ENCODE measurements around the gene CCSER2. TPM values are rescaled to one million over a fixed set of nuclear protein-coding genes. Genes with fewer than 3 reads are reported as not detected.

CCSER2 gene
- polyA plus RNA-seq, 3 donors, result 7.4 to 23.3 (median 14.3) TPM

- H3K27me3 Mint-ChIP-seq (ENCODE audit: low read depth in 3 of 3), result peaks cover 5 to 8% (median 6%) of the 10 kb centered on the region in 3 donors
- no peak for TF ChIP-seq CTCF (IDR thresholded peaks at IDR 0.05)
- no peaks in the 10 kb centered on the region for H3K36me3 Mint-ChIP-seq
- Histone ChIP-seq H3K27ac (ENCODE audit: low read depth in 1 of 2, low read length in 2 of 2) (no peak overlapping the region), H2AFZ (ENCODE audit: insufficient read depth, low read depth, low read length, poor library complexity, severe bottlenecking) (no peak overlapping the region), H3K4me3 (replicated peaks in 1 of 3; ENCODE audit: low read depth in 2 of 3, low read length in 3 of 3) (no peak overlapping the region), H3K9ac (ENCODE audit: insufficient read depth, low read length, poor library complexity, severe bottlenecking) (no peak overlapping the region), H3K27me3 (ENCODE audit: control insufficient read depth in 2 of 2, insufficient read depth in 2 of 2, low read length in 2 of 2) (no peaks in the 10 kb centered on the region), H3K4me1 (ENCODE audit: control insufficient read depth in 1 of 2, insufficient read depth in 2 of 2, low read length in 2 of 2) (no peaks in the 10 kb centered on the region), H4K20me1 (ENCODE audit: insufficient read depth, low read length) (no peaks in the 10 kb centered on the region), H3K4me2 (replicated peaks; ENCODE audit: extremely low read depth, low read length, poor library complexity, severe bottlenecking) (no peak overlapping the region), H3K9me3 (replicated peaks in 1 of 2; ENCODE audit: control insufficient read depth in 1 of 2, insufficient read depth in 1 of 2, low read length in 2 of 2) (no peaks in the 10 kb centered on the region), H3K79me2 (ENCODE audit: insufficient read depth, low read length) (no peaks in the 10 kb centered on the region), H3K36me3 (replicated peaks in 1 of 2; ENCODE audit: control insufficient read depth in 1 of 2, insufficient read depth in 2 of 2, low read length in 2 of 2) (no peaks in the 10 kb centered on the region)
- no peak overlapping the region for H3K27ac Mint-ChIP-seq
- intact Hi-C loops (cut with micrococcal nuclease), result no loop called here
- DNase-seq, result no peak
- H3K9me3 Mint-ChIP-seq, result no peaks in the 10 kb centered on the region
- H3K4me3 Mint-ChIP-seq, result no peak overlapping the region
- no peaks in the 10 kb centered on the region for H3K4me1 Mint-ChIP-seq
These were observed 41.7 kb upstream of the CCSER2 start for GRCh38 chr10:84286695-84287094.

GRCh38 chr10:84288151-84288550, 40.2 kb upstream of the CCSER2 start:
- H4K20me1 ChIP-seq (ENCODE audit: insufficient read depth, low read length), result no peaks in the 10 kb centered on the region
- no peaks in the 10 kb centered on the region for H3K27me3 ChIP-seq (ENCODE audit: control insufficient read depth in 2 of 2, insufficient read depth in 2 of 2, low read length in 2 of 2)
- no peak overlapping the region for H3K4me3 ChIP-seq (replicated peaks in 1 of 3; ENCODE audit: low read depth in 2 of 3, low read length in 3 of 3)
- H3K27ac Mint-ChIP-seq, result no peak overlapping the region
- H3K79me2 ChIP-seq (ENCODE audit: insufficient read depth, low read length), result no peaks in the 10 kb centered on the region
- H3K4me1 Mint-ChIP-seq, result no peaks in the 10 kb centered on the region
- H3K9me3 ChIP-seq (replicated peaks in 1 of 2; ENCODE audit: control insufficient read depth in 1 of 2, insufficient read depth in 1 of 2, low read length in 2 of 2), result no peaks in the 10 kb centered on the region
- intact Hi-C loops (cut with micrococcal nuclease), result no loop called here
- H3K4me2 ChIP-seq (replicated peaks; ENCODE audit: extremely low read depth, low read length, poor library complexity, severe bottlenecking), result no peak overlapping the region
- TF ChIP-seq CTCF (IDR thresholded peaks at IDR 0.05), result no peak
- H3K36me3 ChIP-seq (replicated peaks in 1 of 2; ENCODE audit: control insufficient read depth in 1 of 2, insufficient read depth in 2 of 2, low read length in 2 of 2), result no peaks in the 10 kb centered on the region
- no CpG with 5 or more reads among the region's 1 CpG for WGBS (ENCODE audit: insufficient coverage)
- DNase-seq, result no peak
- no peaks in the 10 kb centered on the region for H3K4me1 ChIP-seq (ENCODE audit: control insufficient read depth in 1 of 2, insufficient read depth in 2 of 2, low read length in 2 of 2)
- H2AFZ ChIP-seq (ENCODE audit: insufficient read depth, low read depth, low read length, poor library complexity, severe bottlenecking), result no peak overlapping the region
- no peak overlapping the region for H3K9ac ChIP-seq (ENCODE audit: insufficient read depth, low read length, poor library complexity, severe bottlenecking)
- H3K36me3 Mint-ChIP-seq, result no peaks in the 10 kb centered on the region
- no peak overlapping the region for H3K4me3 Mint-ChIP-seq
- H3K9me3 Mint-ChIP-seq, result no peaks in the 10 kb centered on the region
- peaks cover 6 to 8% (median 8%) of the 10 kb centered on the region in 3 donors for H3K27me3 Mint-ChIP-seq (ENCODE audit: low read depth in 3 of 3)
- no peak overlapping the region for H3K27ac ChIP-seq (ENCODE audit: low read depth in 1 of 2, low read length in 2 of 2)

Data from CD14-positive monocyte (primary cell).